NCI-H187 (cell line): ENCODE data around the gene STX8.

Source experiments
- DNase-seq, 2 experiments: peaks; one replicate each; lab custom pipeline; 2025; lab: John Stamatoyannopoulos, UW

Gene STX8

DNA sequence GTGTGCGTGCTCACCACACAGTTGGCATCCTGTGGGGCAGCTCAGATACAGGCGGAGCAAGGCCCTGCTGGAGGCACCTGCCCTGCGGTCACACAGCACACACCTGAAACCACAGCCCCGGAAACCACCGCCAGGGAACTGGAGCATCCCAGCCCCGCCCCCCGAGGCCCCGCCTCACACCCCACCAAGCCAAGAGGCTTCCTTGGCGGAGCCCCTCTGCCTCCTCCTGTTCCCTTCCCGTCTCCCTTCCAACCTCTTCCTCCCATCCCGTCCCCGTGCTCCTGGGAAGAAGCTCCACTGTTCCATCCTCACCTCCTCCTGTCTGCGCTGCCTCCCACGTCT, 348.9 kb downstream of the STX8 start:
- DNase-seq = no peak

DNA sequence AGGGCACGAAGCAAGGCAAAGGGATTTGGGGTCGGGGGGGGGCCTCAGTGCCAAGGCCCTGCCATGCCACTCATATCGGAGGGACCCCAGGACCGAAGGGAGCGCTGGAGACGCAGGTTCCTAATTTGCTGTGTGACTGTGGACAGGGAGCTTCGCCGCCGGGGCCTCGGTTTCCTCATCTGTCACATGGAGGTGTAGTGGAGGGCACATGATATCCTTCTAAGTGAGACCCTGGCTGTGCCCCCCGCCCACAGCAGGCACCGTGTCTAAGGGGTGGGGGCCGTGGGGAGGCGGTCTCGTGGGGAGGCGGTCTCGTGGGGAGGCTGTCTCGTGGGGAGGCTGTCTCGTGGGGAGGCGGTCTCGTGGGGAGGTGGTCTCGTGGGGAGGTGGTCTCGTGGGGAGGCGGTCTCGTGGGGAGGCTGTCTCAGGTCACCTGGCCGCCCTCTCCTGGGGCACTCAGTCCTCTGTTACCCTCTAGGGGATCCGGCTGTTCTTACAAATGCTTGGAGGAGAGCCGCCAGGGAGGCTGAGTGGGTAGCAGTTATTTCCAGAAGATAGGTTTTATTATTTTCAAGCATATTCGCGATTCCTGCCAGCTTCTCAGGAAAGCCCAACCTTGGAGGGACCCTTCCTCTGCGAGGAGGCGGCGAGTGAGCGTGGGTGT, 349.4 kb downstream of the STX8 start:
- no peak for DNase-seq

DNA sequence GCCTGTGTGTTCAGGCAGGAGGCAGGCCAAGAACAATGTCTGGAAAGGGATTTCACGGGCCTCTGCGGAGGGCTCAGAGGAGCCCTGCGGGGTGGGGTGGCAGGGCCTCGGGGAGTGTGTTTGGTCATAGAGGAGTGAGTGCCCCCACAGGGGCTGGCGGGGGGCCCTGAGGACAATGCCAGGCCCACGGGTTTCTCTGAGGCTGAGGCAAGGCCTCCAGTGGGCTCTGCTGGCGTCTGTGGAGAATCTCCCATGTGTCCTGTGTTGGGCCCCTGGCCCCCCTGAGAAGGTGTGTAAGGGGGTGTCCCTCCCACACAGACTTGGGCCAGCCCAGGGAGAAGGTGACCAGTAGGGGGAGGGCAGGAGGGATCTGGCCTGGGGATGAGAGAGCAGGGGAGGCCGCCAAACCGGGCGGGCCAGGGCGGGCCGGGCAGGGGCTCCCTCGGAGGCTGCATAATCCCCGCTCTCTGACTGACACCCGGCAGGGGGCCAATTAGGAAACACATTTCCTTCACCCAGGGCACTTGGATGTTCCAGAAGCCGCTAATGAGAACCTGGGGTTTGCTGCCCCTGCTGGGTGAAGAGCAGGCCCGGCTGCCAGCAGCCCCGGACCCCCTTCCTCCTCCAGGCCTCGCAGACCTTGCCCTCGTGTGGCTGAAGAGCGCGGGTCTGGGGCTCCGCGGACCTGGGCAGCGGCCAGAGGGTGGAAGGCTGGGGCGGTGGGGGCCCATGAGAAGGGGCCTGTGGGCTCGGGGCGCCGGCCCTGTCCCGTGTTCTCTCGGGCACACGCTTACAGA, 350.1 kb downstream of the STX8 start:
- DNase-seq = no peak

DNA sequence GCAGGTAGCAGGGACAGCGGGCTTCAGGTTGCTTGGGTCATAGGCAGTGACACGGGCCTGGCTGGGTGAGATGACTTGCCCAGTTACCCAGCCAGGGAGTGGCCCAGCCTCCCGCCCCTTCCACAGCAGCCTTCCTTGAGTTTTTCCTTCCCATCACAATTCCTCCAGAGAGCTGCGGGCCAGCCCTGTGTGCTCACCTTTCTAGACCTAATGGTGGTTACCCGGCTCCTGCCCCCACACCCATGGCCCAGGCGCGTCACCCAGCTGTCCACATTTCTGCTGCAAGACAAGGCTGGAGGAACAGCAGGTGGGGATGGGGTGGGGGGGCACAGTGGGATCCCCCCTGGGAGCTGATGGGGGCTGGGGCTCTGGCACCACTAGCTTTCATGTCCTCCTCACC, 351.1 kb downstream of the STX8 start:
- DNase-seq = no peak

DNA sequence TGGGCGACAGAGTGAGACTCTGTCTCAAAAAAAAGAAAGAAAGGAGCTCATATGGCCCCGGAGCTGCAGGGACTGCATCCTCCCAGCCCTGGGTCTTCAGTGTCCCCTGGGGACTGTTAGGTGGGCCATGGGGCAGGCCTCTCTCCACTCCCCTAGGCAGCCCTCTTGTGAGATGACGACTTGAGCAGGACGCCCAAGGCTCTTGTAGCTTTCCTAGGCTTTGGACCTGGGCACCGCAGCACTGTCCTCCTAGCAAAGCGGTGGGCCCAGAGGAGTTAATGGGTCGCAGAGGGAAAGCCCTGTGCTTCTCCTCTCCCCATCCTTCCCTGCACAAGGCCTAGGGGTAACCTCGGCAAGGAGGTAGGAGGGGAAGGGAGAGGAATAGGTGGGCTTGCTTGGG, 352.1 kb downstream of the STX8 start:
- DNase-seq = no peak

DNA sequence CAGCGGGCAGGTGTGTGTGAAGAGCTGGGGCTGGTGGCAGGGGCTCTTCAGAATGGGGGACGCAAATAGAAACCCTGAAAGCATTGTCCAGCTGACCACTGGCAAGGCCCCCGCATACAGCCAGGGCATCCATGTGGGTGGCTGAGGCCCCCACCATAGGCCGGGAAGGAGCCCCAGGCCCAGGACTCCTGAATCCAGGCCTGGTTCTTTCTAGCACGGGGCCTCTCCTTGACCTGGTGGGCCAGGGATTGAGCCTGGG, 353.8 kb downstream of the STX8 start:
- no peak for DNase-seq

DNA sequence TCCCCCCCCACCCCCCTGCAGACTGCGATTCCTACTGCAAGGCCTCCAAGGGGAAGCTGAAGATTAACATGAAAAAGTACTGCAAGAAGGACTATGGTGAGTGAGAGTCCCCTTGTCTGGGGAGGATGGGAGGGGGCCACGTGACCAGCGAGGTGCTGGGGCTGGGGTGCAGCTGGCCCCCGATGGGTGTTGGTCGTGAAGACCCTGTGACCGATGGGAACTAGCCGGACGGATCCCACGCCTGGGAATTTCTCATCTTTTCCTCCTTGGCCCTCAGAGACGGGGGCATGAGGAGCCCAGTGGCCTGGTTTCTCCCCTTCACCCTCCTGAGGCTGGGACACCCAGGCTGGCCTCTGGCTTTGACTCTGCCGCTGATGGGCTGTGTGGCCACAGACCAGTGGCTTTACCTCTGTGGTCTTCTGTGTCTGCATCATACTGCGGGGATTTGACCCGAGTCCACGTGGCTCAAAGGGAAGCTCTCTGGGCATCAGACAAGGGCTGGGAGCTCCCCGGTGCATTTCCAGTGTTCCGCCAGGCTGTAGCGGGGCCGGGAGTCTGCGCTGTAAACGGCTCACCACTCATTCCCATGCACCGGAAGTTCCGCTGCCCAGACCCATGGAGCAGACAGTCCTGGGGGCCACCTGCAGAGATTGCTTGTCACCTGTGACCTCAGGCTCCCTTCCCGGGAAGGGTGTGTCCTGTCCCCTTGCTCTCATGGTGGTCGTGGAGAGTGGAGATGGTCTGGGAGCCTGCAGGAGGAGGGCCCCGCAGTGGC, 354.3 kb downstream of the STX8 start:
- no peak for DNase-seq

DNA sequence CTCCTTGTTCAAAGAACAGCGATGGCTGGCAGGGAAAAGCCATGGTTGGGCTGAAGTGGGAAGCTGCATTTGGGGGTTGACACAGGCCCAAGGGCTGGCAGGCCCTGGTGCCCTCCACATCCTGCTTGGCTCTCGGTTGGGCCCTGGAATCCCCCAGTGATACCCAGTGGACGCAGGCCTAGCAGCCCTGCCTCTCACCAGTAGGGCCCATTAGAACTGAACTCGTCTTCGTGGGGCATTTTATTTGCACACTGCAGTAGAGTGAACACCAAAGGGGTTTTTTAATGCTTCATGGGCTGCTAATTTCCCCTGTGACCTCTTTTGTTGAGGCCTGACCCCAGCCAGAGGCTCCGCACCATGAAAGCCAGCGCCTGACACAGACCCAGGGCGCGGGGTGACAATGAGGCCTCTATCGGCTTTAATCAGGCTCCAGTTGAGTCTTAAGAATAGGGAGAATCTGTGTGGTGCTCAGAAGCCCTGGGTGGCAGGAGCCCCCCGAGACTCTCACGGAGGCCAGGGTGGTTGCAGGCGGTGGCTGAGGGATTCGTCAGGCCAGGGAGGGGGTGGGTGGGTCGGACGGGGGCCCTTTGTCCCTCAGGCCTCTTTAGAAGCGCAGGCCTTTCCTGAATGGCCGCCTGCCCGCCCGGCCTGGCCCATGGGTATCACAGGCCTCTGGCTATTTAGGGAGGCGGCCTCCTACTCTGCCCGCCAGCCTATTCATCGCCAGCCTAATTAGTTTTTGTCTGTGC, 355.0 kb downstream of the STX8 start:
- DNase-seq = no peak

DNA sequence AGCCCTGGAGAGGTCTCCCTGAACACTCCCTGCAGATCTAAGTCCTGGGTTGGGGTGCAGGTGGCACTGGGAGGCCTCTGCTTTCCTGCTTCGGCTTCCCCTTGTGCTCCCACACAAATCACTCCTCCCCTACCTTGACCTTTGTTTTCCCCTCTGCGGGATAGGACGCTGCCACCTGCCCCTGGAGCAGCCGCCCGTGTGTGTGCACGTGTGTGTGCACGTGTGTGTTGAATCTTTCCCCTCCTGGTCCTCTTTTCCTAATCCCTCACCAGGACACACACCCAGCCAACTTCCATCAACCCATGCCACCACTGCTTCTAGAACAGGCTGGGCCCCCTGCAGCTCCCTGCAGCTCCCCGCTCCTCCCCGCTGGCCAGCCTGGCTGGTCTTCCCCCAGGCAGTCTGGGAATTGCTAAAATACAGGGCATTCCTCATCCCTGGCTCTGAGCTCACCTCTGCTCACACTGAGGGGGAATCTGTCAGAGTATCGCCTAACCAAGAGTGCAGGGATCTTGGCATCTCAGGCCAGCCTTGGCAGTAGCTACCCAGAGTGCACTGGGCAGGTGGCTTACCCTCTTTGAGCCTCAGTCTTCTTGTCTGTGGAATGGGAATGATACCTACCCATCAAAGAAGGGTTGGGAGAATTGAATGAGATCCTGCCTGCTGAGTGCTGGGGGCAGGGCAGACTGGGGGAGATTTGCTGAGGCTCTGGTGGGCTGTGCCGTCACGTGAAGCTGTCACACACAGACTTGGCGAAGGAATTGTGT, 355.8 kb downstream of the STX8 start:
- DNase-seq = no peak

DNA sequence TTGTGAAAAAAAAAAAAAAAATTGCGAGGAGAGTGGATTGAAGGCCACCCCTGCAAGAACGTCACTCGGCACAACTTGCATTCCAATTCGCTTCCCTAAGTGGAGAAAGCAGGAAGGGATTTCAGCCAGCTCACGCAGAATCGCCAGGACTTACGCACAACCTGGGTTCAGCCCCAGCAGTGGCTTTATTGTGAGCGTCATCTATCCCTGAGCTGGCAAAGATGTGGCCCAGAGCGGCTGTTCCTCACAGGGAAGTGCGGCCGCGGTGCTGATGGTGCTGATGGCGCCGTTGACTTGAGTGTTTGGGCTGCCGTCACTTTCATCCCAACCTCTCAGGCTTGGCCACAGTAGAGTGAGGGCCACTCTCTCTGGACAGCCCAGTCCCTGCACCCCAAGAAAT, 356.7 kb downstream of the STX8 start:
- no peak for DNase-seq

DNA sequence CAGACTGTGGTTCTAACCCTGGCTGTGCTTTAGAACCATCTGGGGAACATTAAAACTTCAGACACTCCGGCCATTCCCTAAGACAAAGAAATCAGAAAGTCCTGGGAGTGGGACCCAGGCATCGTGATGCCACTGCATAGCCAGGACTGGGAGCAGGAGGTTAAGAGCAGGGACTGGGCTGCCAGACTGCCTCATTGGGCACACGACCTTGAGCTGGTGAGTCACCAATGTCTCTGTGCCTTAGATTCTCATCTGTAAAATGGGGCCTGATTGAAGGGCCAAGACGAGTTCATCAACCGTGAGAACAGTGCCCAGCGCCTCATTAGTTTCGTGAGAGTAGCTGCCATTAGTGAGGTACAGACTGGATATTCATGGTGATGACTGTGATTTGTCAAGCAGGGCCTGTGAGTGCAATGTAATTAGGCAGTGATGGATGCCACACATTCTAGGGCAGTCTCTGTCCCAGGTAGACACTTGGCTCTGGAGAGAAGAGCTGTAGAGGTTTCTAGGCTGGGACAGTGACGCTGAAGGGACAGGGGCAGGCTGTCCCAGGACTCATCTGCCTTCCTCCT, 357.5 kb downstream of the STX8 start:
- DNase-seq = no peak

DNA sequence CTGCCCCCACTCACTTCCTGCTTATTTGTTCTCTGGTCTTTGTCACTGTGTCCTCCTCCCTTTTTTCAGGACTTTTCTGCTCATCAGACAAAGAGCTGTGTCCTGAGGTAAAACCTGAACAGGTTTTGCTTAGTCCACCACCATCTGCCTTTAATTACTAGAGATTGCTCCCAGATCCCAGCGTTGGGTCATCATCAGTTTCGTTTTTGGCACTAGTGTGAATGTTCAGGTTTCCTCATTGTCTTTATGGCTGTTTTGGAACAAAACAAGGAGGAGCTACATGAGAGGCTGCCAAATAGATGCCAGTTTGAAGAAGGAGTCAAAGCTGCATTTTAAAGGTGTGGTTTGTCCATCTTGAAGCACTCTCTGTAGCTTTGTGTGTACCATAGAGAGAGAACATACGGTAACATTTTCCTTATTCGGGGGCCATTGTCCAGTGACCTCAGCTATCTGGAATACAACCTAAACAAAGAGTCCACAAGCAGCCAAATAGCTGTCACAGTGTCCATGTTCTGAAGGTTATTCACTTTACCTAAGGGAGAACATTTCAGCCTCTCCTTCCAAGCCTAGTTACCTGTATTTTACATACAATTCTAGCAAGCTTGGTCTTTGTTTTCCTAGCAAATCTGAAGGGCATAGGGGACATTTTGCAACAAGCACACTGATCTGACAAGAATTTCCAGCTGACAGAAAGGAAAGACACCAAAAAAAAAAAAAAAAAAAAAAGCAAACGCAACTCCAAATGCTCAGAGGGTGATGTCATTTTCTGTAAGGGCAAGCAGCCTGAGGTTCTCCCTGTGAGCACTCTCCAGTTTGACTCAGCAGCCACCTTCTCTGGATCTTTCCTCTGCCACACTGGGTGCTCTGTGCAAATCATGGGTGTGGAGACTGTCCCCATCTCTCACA, 358.2 kb downstream of the STX8 start:
- DNase-seq = no peak

DNA sequence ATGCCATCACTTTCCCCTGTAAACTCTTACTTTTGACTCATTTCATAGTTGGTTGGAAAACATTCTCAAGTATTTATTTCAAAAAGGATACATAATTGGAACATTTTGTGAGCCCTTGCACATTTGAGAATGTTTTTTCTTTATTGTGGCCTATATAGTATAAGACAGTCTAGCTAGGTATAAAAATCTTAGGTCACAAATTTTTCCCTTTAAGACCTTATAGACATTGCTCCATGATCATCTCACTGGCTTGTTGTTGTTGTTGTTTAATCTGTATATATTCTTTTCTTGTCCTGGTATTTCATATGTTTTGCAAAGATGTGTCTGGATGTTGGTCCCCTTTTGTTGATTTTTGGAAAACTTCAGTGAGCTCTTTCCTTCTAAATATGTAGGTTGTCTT, 360.2 kb downstream of the STX8 start:
- no peak for DNase-seq

DNA sequence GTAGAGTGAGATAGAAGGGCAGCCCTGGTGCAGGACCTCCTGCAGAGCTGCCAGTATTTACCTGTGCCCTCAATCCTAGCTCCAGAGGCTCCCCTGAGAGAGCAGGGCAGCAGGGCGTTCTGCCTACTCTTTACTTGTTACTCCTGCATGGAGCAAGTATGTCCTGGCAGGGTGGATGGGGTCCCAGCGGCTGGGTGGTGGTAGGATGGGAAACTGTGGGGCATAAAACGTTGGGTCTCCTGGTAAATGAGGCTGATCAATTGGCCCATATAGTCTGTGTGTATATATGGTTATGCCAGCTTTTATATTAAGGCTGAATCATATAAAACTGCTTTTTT, 362.3 kb downstream of the STX8 start:
- DNase-seq = no peak

DNA sequence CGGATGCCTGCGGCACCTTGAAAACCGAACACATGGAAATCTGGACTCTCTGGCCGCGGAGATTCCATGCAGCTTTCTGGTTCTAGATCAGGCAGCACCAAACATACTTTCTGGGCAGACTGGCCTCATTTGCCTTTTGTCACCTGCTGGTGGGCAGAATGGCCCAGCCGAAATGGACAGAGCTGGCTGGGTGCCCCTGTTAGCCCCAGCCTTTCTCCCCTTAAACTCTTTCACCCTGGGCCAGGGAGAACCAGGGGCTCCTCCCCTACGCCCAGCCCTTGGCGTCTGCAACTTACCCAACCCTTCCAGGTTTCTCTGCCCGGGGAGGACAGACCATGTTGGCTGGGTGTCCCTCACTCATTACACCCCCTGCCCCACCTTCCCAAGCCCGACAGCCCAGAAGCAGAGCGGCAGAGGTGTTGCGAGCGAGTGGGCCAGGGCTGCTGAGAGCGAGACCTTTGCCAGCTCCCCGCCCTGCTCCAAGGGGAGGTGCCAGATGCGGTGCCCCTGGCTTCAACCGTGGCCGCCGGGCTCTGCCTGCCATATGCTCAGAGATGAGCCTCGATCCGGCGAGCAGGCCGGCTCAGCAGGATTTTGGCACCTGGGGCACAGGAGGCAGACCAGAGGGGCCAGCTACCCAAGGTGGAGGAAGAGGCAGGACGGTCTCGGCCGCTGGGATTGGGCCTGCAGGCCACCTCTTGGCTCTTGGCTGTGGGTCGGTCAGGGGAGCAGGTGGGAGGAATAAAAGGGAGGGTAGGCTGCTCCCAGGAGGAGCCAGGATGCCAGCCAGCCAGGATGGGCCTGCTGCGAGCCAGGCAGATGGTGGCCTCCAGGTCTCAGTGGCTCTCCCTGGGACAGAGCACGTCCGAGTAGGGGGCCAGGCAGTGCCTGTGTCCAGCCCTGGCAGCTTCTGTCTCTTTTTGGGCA, 363.0 kb downstream of the STX8 start:
- DNase-seq = no peak

DNA sequence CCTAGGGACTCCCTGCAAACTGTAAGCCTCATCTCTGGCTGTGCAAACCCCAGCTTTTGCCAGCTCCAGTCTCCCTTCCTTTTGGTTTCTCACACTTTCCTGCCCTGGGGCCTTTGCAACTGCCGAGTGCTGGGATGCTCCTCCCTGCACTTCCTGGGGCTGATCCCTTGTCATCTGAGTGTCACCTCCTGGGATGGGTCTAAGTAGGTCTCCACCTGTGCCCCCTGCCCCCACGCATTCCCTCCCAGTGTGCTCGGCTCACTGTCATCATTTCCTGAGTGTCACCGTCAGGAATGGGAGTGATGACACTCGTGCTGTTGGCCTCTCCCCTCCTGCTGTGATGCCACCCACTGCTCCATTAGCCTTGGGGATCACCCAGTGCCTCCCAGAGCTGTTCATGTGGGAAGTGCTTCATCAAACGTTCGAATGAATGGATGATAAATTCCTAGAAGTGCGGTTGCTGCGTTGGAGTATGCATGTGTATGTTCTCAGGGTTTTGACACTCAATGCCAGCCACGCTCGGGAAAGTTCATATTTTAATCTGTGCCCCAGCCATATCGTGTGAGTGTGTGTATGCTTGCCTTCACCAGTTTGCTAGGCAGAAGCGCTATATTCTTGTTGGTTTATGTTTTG, 364.4 kb downstream of the STX8 start:
- DNase-seq = no peak

DNA sequence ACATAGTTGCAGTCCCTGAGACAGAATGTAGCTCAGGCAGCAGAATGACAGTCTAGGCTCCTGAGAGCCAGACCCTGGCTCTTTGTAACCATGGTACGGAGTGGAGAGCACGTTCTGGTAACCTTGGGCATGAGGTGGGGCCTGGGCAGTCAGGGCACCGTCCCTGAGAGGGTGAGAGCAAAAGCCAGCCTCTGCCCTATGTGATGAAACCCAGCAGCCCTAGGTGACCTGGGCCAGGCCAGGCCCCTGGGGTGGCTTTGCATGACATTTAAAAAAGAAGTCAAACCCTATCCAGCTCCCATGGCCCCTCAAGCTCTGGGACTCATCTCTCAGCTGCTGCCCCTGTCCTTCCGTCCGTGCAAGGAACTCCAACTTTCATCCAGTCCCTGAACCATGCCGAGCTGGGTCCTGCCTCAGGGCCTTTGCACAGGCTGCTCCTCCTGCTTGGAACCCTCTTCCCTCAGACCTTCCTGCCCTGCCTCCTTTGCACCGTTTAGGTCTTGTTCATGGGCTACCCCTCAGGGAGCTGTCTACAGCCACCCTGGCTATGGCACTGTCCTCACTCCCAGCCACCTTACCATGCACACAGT, 365.7 kb downstream of the STX8 start:
- DNase-seq = no peak

DNA sequence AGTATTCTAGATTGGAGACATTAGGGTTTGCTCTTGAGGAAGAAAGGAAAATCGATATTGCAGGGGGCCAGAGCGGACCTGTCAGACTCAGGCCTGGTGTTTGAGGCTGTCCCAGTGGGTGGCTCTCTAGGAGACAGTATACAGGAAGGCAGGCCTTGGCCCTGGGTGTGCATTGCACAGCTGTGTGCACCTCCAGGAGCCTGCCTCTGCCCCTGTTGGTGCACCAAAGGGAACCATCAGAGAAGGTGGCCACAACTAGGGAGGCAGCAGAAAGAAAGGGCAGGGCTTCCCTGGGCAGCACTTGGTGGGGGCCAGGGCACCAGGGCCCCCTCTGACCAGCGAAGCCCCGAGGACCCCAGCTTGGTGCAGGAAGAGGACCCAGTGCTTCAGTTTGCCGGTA, 366.3 kb downstream of the STX8 start:
- no peak for DNase-seq
